RWPE2 (cell line): ENCODE data around the gene ELL.

ENCODE experiments used
- ATAC-seq: fragments of 200-7000 bp; cut with Tn5 transposase; 3 replicates; pipeline ENCODE4 v1.9.1; 2021; ENCODE audit warnings: low read depth
- DNase-seq: peaks from one replicate; pipeline ENCODE4 v3.0.0-alpha.2; 2020; ENCODE audit warnings: low spot score
- H3K27ac ChIP-seq: fragments of 450-650 bp; 2 replicates; pipeline ENCODE4 v1.5.1; 2017; ENCODE audit warnings: mild to moderate bottlenecking; ENCODE audit not compliant: poor library complexity, severe bottlenecking
- H3K27me3 ChIP-seq: fragments of 250-450 bp; sonication (Bioruptor Pico); 2 replicates; pipeline ENCODE4 v1.5.1; 2021; ENCODE audit warnings: mild to moderate bottlenecking, moderate library complexity; ENCODE audit not compliant: insufficient read depth, poor library complexity, severe bottlenecking
- H3K36me3 ChIP-seq: fragments of 250-450 bp; sonication (Bioruptor Pico); 2 replicates; pipeline ENCODE4 v1.5.1; 2020; ENCODE audit warnings: low read depth, mild to moderate bottlenecking, moderate library complexity
- H3K4me1 ChIP-seq: fragments of 250-450 bp; sonication (Bioruptor Pico); 2 replicates; pipeline ENCODE4 v1.5.1; 2021; ENCODE audit warnings: mild to moderate bottlenecking, moderate library complexity; ENCODE audit not compliant: insufficient read depth, poor library complexity, severe bottlenecking
- H3K4me3 ChIP-seq: fragments of 250-450 bp; sonication (Bioruptor Pico); 2 replicates; pipeline ENCODE4 v1.5.1; 2021; ENCODE audit warnings: mild to moderate bottlenecking, moderate library complexity; ENCODE audit not compliant: severe bottlenecking
- H3K9me3 ChIP-seq: fragments of 250-450 bp; sonication (Bioruptor Pico); 2 replicates; pipeline ENCODE4 v1.5.1; 2021; ENCODE audit warnings: mild to moderate bottlenecking, moderate library complexity; ENCODE audit not compliant: severe bottlenecking
- CTCF ChIP-seq: fragments of 450-650 bp; IDR thresholded peaks from one replicate; pipeline ENCODE4 v1.5.1; 2017; ENCODE audit warnings: mild to moderate bottlenecking, moderate library complexity; ENCODE audit not compliant: poor library complexity, severe bottlenecking

Gene ELL

DNA sequence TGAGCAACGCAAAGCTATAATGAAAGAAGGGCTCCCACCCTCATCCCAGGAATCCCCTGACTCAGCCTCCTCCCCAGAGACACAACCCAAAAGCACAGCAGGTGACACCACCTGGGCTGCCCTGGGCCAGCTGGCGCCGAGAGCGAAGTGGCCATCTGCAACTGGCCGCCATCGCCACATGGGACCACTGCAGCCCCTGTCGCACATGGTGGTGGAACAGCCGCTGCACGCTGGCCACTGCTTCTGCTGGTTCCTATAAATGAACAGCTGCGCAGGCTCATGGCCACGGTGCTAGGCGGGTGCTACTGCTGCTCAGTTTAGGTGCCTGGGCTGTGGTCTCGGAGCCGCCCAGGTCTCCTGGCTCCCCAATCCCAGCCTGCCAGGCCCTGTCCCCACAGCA, 72.3 kb downstream of the ELL start:
- ATAC-seq (no peak), DNase-seq (no peak)
- Histone ChIP-seq H3K4me3 (no peak overlapping the region), H3K9me3 (no peaks in the 10 kb centered on the region), H3K27me3 (no peaks in the 10 kb centered on the region), H3K36me3 (peaks cover 51% of the 10 kb centered on the region), H3K27ac (no peak overlapping the region), H3K4me1 (peaks cover 3% of the 10 kb centered on the region)
- TF ChIP-seq CTCF: no peak

DNA sequence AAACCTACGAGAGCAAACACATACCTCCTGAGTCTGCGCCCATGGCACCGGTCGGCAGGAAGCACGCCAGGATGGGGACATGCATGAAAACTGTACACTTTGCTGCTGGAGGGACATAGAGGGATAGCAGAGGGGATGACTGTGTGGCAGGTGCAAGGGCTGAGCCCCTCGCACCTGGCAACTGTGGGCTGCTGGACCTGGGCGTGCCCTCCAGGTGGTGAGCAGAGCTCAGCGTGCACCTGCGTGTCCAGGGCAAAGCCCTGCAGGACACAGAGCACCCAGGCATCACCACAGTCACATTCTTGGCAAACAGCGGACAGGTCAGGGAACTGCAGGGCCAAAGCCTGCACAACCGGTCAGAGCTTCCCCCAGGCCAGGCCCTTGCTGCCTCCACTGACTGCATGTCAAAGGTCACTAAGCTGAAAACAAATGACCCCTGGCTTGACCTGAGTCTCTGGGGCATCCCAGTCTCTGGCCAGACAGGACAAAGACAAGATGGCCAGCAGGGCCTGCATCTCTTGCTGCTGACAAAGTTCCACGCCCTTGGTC, 75.0 kb downstream of the ELL start:
- H3K4me1 ChIP-seq: no peaks in the 10 kb centered on the region
- H3K36me3 ChIP-seq: peaks cover 69% of the 10 kb centered on the region
- H3K9me3 ChIP-seq: no peaks in the 10 kb centered on the region
- no peaks in the 10 kb centered on the region for H3K27me3 ChIP-seq
- H3K27ac ChIP-seq: no peak overlapping the region
- no peak for TF ChIP-seq CTCF
- H3K4me3 ChIP-seq: no peak overlapping the region
- DNase-seq (no peak), ATAC-seq (no peak)

DNA sequence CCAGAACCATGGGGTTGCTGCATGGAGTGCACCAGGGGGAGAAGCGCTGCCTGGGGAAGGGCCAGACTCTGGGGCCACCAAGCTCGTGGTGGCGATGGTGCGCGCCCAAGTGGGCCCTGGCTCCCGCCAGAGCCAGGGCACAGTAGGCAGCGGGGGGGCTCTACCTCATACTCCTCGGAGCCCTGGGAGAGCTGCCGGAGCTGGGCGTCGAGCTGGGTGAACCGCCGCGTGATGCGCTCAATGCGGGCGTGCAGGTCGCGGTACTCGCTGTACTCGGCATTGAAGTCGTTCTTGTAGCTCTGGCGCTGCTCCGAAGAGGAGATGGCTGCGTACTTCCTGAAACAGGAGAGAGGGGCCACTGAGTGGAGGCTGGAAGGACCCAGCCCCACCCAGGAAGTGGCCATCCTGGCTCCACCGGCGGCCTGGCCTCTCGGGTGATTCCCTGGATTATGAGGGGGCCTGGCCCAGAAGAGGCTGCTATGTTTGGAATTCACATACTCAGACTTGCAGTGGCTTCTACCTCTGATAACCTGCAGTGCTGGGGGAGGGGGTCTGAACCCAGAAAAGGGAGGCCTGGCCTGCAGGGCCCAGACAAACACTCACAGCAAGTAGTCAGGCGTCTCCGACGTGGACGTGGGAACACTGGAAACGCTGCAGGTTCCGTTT, 75.6 kb downstream of the ELL start:
- Histone ChIP-seq H3K4me3 (no peak overlapping the region), H3K27ac (no peak overlapping the region), H3K27me3 (no peaks in the 10 kb centered on the region), H3K9me3 (no peaks in the 10 kb centered on the region), H3K4me1 (no peaks in the 10 kb centered on the region), H3K36me3 (peaks cover 65% of the 10 kb centered on the region)
- DNase-seq: no peak
- ATAC-seq: no peak
- TF ChIP-seq CTCF: no peak

DNA sequence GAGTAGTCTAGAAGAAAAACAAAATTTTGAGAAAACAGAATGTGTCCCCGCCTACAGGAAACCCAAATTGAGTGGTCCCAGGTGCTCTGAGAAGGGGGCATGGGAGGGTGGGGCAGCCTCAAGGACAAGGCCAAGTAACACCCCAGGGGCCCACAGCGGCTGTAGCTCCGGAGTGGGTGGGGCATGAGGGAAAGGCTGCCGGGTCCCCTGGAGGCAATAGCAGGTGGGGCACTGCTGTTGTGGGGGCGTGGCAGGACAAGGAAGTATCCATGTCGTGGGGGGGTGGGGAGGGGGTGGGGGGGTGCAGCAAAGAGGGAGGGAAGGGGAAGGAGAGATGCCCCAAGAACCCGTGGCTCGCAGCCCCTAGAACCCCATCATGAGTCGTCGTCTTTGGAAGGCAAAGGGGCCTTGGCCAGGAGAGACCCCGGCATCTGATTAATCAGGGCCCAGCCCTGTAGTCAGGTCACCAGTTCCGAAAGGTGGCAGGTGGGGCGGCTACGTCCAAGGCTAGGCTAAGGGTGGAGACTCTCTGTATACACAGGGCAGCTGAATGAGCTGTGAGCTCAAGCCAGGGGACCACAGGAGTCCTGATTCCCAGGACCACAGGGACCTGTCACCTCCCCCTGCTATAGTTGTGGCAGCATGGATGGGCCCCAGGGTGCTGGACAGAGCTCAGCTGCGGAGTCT, 76.5 kb downstream of the ELL start:
- H3K9me3 ChIP-seq: no peaks in the 10 kb centered on the region
- H3K4me3 ChIP-seq: no peak overlapping the region
- no peaks in the 10 kb centered on the region for H3K4me1 ChIP-seq
- DNase-seq (no peak), ATAC-seq (no peak)
- no peak overlapping the region for H3K27ac ChIP-seq
- TF ChIP-seq CTCF: no peak
- peaks cover 56% of the 10 kb centered on the region for H3K36me3 ChIP-seq
- no peaks in the 10 kb centered on the region for H3K27me3 ChIP-seq

DNA sequence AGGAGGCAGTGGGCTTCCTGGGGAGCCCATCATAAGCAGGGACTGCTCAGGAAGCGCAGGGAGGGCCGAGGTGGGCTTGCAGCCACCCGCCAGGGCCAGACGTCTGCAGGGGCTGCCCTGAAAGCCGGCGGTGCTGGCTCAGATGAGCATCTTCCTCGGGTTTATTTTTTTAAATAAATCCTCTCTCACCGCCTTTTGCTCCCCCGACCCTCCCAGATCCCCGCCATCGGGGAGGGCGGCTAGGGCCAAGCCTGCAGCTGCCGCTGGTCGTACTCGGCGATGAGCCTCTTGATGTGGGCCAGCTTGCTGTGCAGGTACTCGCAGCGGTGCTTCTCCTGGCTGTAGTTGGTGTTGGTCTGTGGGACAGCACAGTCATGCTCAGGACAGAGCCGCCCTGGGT, 77.4 kb downstream of the ELL start:
- DNase-seq: no peak
- H3K9me3 ChIP-seq: no peaks in the 10 kb centered on the region
- no peaks in the 10 kb centered on the region for H3K27me3 ChIP-seq
- H3K4me1 ChIP-seq: peaks cover under 1% of the 10 kb centered on the region
- H3K27ac ChIP-seq: no peak overlapping the region
- peaks cover 47% of the 10 kb centered on the region for H3K36me3 ChIP-seq
- H3K4me3 ChIP-seq: no peak overlapping the region
- ATAC-seq: no peak
- TF ChIP-seq CTCF: no peak
